GM12878 (cell line): Measurements from ENCODE around the gene ZBED2. TPM values are rescaled to one million over a fixed set of nuclear protein-coding genes. Genes with fewer than 3 reads are reported as not detected.

ENCODE experiments used
- ATAC-seq: fragments of 200-7000 bp; cut with Tn5 transposase; 3 replicates; pipeline ENCODE4 v1.9.1; 2020; ENCODE audit warnings: mild to moderate bottlenecking, moderate library complexity
- BruUV-seq: library from RNA; stranded (reverse); fragments of 400-500 nt; replicated peaks from 2 replicates; lab custom pipeline; 2021; lab: Mats Ljungman, UMichigan
- CTCF ChIA-PET: fragments of 300-600 bp; sonication (Branson Sonifier 250); formaldehyde crosslinking; extraction: SDS; loops from one replicate; lab custom pipeline; 2021; ENCODE audit warnings: inconsistent platforms; lab: Yijun Ruan, JAX
- POLR2A ChIA-PET: fragments of 350-600 bp; formaldehyde crosslinking; extraction: SDS; loops from one replicate; lab custom pipeline; 2021; ENCODE audit warnings: inconsistent platforms; lab: Charles Lee
- RAD21 ChIA-PET: fragments of 300-600 bp; sonication (Branson Sonifier 250); formaldehyde crosslinking; loops from one replicate; lab custom pipeline; 2023; ENCODE audit warnings: antibody characterized with exemption; ENCODE audit not compliant: unreplicated experiment; lab: Charles Lee
- SMC1A ChIA-PET: fragments of 300-600 bp; sonication (Branson Sonifier 250); formaldehyde crosslinking; loops from one replicate; lab custom pipeline; 2023; ENCODE audit not compliant: unreplicated experiment, uncharacterized antibody; lab: Charles Lee
- DNase-seq: peaks from one replicate; pipeline ENCODE4 v3.0.0-alpha.2; 2011; ENCODE audit warnings: low read depth, low spot score
- FAIRE-seq: peaks from 3 replicates; lab custom pipeline; 2011; peaks lifted over from hg19 to GRCh38; lab: Jason Lieb, UNC
- H2AFZ ChIP-seq: 2 replicates; pipeline ENCODE4 v1.6.0; 2011; ENCODE audit warnings: low read depth, low read length, control low read depth; ENCODE audit not compliant: control insufficient read depth
- H3K27ac ChIP-seq: 2 replicates; pipeline ENCODE4 v1.5.1; 2011; ENCODE audit warnings: control low read depth; ENCODE audit not compliant: control insufficient read depth, insufficient read depth
- H3K27me3 ChIP-seq, 2 experiments: replicated peaks in 1 of 2; 2 replicates each; pipeline versions ENCODE4 v1.6.0 to v1.6.1; 2011; ENCODE audit warnings: low read length in 1 of 2; ENCODE audit not compliant: control insufficient read depth in 2 of 2, insufficient read depth in 2 of 2
- H3K36me3 ChIP-seq, 2 experiments: 2 replicates each; pipeline ENCODE4 v1.5.1; 2011; ENCODE audit warnings: low read length in 1 of 2; ENCODE audit not compliant: control insufficient read depth in 2 of 2, insufficient read depth in 2 of 2
- H3K4me1 ChIP-seq: 2 replicates; pipeline ENCODE4 v1.6.1; 2011; ENCODE audit warnings: mild to moderate bottlenecking, low read length, moderate library complexity, mixed read lengths; ENCODE audit not compliant: control insufficient read depth, insufficient read depth
- H3K4me2 ChIP-seq: 2 replicates; pipeline ENCODE4 v1.6.0; 2011; ENCODE audit warnings: control low read depth; ENCODE audit not compliant: control insufficient read depth, insufficient read depth
- H3K4me3 ChIP-seq: fragments of 200-600 bp; sonication (generic); 2 replicates; pipeline ENCODE4 v1.5.1; 2016
- H3K79me2 ChIP-seq: 2 replicates; pipeline ENCODE4 v1.6.0; 2011; ENCODE audit warnings: low read length; ENCODE audit not compliant: control insufficient read depth, insufficient read depth
- H3K9ac ChIP-seq: 2 replicates; pipeline ENCODE4 v1.8.0; 2011; ENCODE audit warnings: low read length, control low read depth, mixed read lengths; ENCODE audit not compliant: control insufficient read depth, insufficient read depth
- H3K9me3 ChIP-seq: replicated peaks from 3 replicates; pipeline ENCODE4 v1.5.1; 2011; ENCODE audit warnings: mild to moderate bottlenecking, low read length; ENCODE audit not compliant: control insufficient read depth, insufficient read depth
- H4K20me1 ChIP-seq: 2 replicates; pipeline ENCODE4 v1.6.0; 2011; ENCODE audit not compliant: control insufficient read depth, insufficient read depth
- CREM ChIP-seq: IDR thresholded peaks from 2 replicates; pipeline ENCODE4 v1.6.1; 2014; ENCODE audit warnings: antibody characterized with exemption, low read depth
- DPF2 ChIP-seq: fragments of 450-650 bp; IDR thresholded peaks from 2 replicates; pipeline ENCODE4 v1.6.1; 2017; ENCODE audit warnings: mild to moderate bottlenecking
- FOS ChIP-seq: IDR thresholded peaks from 3 replicates; pipeline ENCODE4 v1.6.1; 2011; ENCODE audit warnings: borderline replicate concordance; ENCODE audit not compliant: insufficient read length; ENCODE audit errors: extremely low read depth
- FOXK2 ChIP-seq: fragments of 450-650 bp; IDR thresholded peaks from 2 replicates; pipeline ENCODE4 v1.6.1; 2017; ENCODE audit warnings: mild to moderate bottlenecking, moderate library complexity
- MEF2B ChIP-seq: fragments of 450-650 bp; IDR thresholded peaks from 2 replicates; pipeline ENCODE4 v1.6.1; 2018; ENCODE audit warnings: mild to moderate bottlenecking, moderate library complexity; ENCODE audit not compliant: partially characterized antibody, poor library complexity, severe bottlenecking
- MLLT1 ChIP-seq: fragments of 450-650 bp; IDR thresholded peaks from 2 replicates; pipeline ENCODE4 v1.6.1; 2016; ENCODE audit warnings: mild to moderate bottlenecking
- MXI1 ChIP-seq: fragments of 150-350 bp; IDR thresholded peaks from 2 replicates; pipeline ENCODE4 v1.6.1; 2011; ENCODE audit warnings: low read depth, mild to moderate bottlenecking, inconsistent platforms, low read length, improper control_type of control experiment
- MYC ChIP-seq: IDR thresholded peaks from 2 replicates; pipeline ENCODE4 v1.6.1; 2011; ENCODE audit warnings: mild to moderate bottlenecking, low read length, moderate library complexity, inconsistent platforms; ENCODE audit not compliant: insufficient read depth, insufficient replicate concordance, insufficient read length, severe bottlenecking
- NFXL1 ChIP-seq: fragments of 450-650 bp; IDR thresholded peaks from 2 replicates; pipeline ENCODE4 v1.6.1; 2017; ENCODE audit warnings: antibody characterized with exemption, mild to moderate bottlenecking, borderline replicate concordance
- POLR2AphosphoS5 ChIP-seq: IDR thresholded peaks from 2 replicates; pipeline ENCODE4 v1.6.1; 2011; ENCODE audit warnings: mild to moderate bottlenecking, low read length, inconsistent platforms
- RUNX3 ChIP-seq: IDR thresholded peaks from 2 replicates; pipeline ENCODE4 v1.6.1; 2012; ENCODE audit warnings: low read length, inconsistent platforms
- STAT1 ChIP-seq: fragments of 450-650 bp; conservative IDR thresholded peaks from 2 replicates; pipeline ENCODE4 v1.6.1; 2014; ENCODE audit warnings: antibody characterized with exemption, mild to moderate bottlenecking
- STAT3 ChIP-seq: IDR thresholded peaks from 2 replicates; pipeline ENCODE4 v1.6.1; 2011; ENCODE audit warnings: low read depth, low read length, improper control_type of control experiment
- TARDBP ChIP-seq: IDR thresholded peaks from 2 replicates; pipeline ENCODE4 v1.6.1; 2016; ENCODE audit warnings: borderline replicate concordance
- TCF7 ChIP-seq: IDR thresholded peaks from 2 replicates; pipeline ENCODE4 v1.6.1; 2014; ENCODE audit warnings: antibody characterized with exemption, borderline replicate concordance
- ZBED1 ChIP-seq: IDR thresholded peaks from 2 replicates; pipeline ENCODE4 v1.6.1; 2016; ENCODE audit warnings: borderline replicate concordance
- ZBTB11 ChIP-seq: fragments of 450-650 bp; formaldehyde crosslinking; IDR thresholded peaks from 2 replicates; pipeline ENCODE4 v1.5.0; 2022; ENCODE audit warnings: mild to moderate bottlenecking, missing genetic modification characterization
- ZNF217 ChIP-seq: fragments of 450-650 bp; IDR thresholded peaks from 2 replicates; pipeline ENCODE4 v1.6.1; 2017; ENCODE audit warnings: antibody characterized with exemption, mild to moderate bottlenecking
- ZNF24 ChIP-seq: fragments of 450-650 bp; IDR thresholded peaks from 2 replicates; pipeline ENCODE4 v1.6.1; 2017; ENCODE audit warnings: antibody characterized with exemption, mild to moderate bottlenecking
- ZNF384 ChIP-seq: IDR thresholded peaks from 2 replicates; pipeline ENCODE4 v1.6.1; 2012; ENCODE audit warnings: low read depth, mild to moderate bottlenecking, low read length, improper control_type of control experiment, borderline replicate concordance
- WGBS: methylation state at CpG from one replicate; pipeline ENCODE4 v1.1.6; 2016; ENCODE audit warnings: low lambda C conversion rate; ENCODE audit not compliant: insufficient replicate concordance, insufficient coverage; ENCODE audit errors: missing lambda C conversion rate; 5-methylcytosine and 5-hydroxymethylcytosine counted together
- in situ Hi-C: fragments of 300-500 bp; cut with MboI; formaldehyde crosslinking; loops from 9 replicates; pipeline ENCODE4 v1.14.3; 2018; ENCODE audit warnings: mixed read lengths
- intact Hi-C: fragments of 100-400 bp; cut with micrococcal nuclease; formaldehyde crosslinking; loops from one replicate; pipeline ENCODE4 v1.14.2; 2022; ENCODE audit not compliant: unreplicated experiment
- polyA plus RNA-seq, 11 experiments: library from polyadenylated mRNA; depleted of rRNA in 4 of 11; unstranded in 6 of 11; stranded (reverse) in 5 of 11; fragments of >200 nt; fragmentation: Nextera tagmentation in 4 of 11; fragmentation: Illumina TruSeq in 1 of 11; extraction: Ambion mirVana in 4 of 11; extraction: Trizol in 1 of 11; gene quantifications; 1 replicate in 1 of 11; 2 replicates in 10 of 11; pipeline versions ENCODE4 v1.2.1 to v1.2.3, GENCODE V29; 2011 to 2016; ENCODE audit warnings: inconsistent platforms in 2 of 11, missing spikeins in 2 of 11, low read depth in 1 of 11
- total RNA-seq, 4 experiments: library from RNA; depleted of rRNA in 3 of 4; stranded (reverse); fragments of >200 nt in 3 of 4; fragmentation: Illumina TruSeq in 1 of 4; extraction: Trizol in 1 of 4; gene quantifications; 2 replicates each; pipeline versions ENCODE4 v1.2.1 to v1.2.3, GENCODE V29; 2013 to 2021

ZBED2 gene
- total and polyA plus RNA-seq, 10 of the 15 experiments (the other 5 are each of a cell fraction or from before 2014, with no cell fraction given): 0.02 to 0.24 (median 0.08) TPM; not detected in 3

- no peaks in the 10 kb centered on the region for H3K4me1 ChIP-seq
- ChIA-PET RAD21 (interaction anchor here (0.7 to 1.7 kb wide), 4 partner anchors 8 to 43 kb away, joined by 3 to 6 read pairs (median 4); no protein-coding TSS in a partner anchor), SMC1A (interaction anchor here (0.8 to 1.3 kb wide), 12 partner anchors 8 to 403 kb away, joined by 3 to 6 read pairs (median 4); no protein-coding TSS in a partner anchor), POLR2A (interaction anchor here (0.7 to 1.0 kb wide), 2 partner anchors 9 to 14 kb away, joined by 3 read pairs; no protein-coding TSS in a partner anchor), CTCF (interaction anchor here (1.0 to 1.6 kb wide), 5 partner anchors 10 to 59 kb away, joined by 3 to 7 read pairs (median 5); partner anchors contain the start of gene ZBED2)
- H3K4me3 ChIP-seq: no peak overlapping the region
- no peak overlapping the region for H2AFZ ChIP-seq
- FAIRE-seq (peak; percentile 59), ATAC-seq (peak; percentile 94), DNase-seq (peak; percentile 48)
- no peaks in the 10 kb centered on the region for H3K79me2 ChIP-seq
- no peaks in the 10 kb centered on the region for H4K20me1 ChIP-seq
- in situ Hi-C loops (no loop called here), intact Hi-C loops (no loop called here)
- no peaks in the 10 kb centered on the region for H3K27me3 ChIP-seq
- WGBS: 2% methylated on average over 5 of the region's 5 CpGs
- no peak overlapping the region for H3K4me2 ChIP-seq
- no peaks in the 10 kb centered on the region for H3K36me3 ChIP-seq
- no peak overlapping the region for H3K9ac ChIP-seq
- no TSS peak for BruUV-seq
- no peak overlapping the region for H3K27ac ChIP-seq
- no peaks in the 10 kb centered on the region for H3K9me3 ChIP-seq
- TF ChIP-seq MEF2B (no peak), ZNF24 (peak; percentile 21; the same call in 1 of the 2 replicates), FOS (no peak), FOXK2 (no peak), ZBED1 (no peak), POLR2AphosphoS5 (no peak), TARDBP (no peak), RUNX3 (peak; percentile 84), MLLT1 (no peak), NFXL1 (no peak), MYC (no peak), ZBTB11 (CRISPR knock-in tag) (no peak), TCF7 (peak; percentile 86), STAT3 (0 out of 2 replicates have a peak, but pooled peaks have one; percentile 36), ZNF384 (no peak), MXI1 (no peak), ZNF217 (no peak), STAT1 (no peak), CREM (0 out of 2 replicates have a peak, but pooled peaks have one; percentile 47), DPF2 (0 out of 2 replicates have a peak, but pooled peaks have one; percentile 39)
Observed at GRCh38 chr3:111610189-111610588, 15.0 kb upstream of the ZBED2 start.
